ENCODE results near the gene NDEL1. TPM values are rescaled to one million over a fixed set of nuclear protein-coding genes. Genes with fewer than 3 reads are reported as not detected.
"Not testable (repeated sequence)": the region's sequence is repeated elsewhere in the genome, so short reads cannot be mapped to it uniquely, and the experiment has no call there.

Gene NDEL1, protein sequence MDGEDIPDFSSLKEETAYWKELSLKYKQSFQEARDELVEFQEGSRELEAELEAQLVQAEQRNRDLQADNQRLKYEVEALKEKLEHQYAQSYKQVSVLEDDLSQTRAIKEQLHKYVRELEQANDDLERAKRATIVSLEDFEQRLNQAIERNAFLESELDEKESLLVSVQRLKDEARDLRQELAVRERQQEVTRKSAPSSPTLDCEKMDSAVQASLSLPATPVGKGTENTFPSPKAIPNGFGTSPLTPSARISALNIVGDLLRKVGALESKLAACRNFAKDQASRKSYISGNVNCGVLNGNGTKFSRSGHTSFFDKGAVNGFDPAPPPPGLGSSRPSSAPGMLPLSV
- polyA plus RNA-seq (2013, experiment 1 of 2; ENCODE audit: insufficient read length) = 79.2 TPM
- 80.2 TPM for polyA plus RNA-seq (2013, experiment 2 of 2; ENCODE audit: insufficient read length)

- peak; percentile 99 for DNase-seq
Measured at GRCh38 chr17:8435245-8436168, at the start of gene NDEL1. NDEL1 (plus strand) TSS chr17:8435884; CDS start chr17:8444272, 8,388 bp downstream.

DNA sequence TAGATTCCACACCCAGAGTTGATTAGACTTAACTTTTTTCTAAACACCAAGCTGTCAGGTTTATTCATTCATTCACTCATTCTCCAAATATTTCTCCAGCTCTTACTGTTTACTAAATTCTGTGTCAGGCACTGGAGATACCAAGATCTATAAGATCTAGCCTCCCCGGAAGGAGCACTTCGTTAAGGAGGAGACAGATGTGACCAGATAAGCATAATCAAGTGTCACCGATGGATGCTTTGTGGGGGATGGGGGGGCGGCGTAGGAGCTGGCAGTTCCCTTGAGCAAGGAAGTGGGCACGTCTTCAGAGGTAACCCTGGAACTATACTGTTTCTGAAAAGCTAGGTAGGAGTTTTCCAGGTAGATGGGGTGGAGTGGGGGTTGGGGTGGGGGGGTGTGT lies 48.8 kb upstream of the NDEL1 start:
- DNase-seq = no peak

DNA sequence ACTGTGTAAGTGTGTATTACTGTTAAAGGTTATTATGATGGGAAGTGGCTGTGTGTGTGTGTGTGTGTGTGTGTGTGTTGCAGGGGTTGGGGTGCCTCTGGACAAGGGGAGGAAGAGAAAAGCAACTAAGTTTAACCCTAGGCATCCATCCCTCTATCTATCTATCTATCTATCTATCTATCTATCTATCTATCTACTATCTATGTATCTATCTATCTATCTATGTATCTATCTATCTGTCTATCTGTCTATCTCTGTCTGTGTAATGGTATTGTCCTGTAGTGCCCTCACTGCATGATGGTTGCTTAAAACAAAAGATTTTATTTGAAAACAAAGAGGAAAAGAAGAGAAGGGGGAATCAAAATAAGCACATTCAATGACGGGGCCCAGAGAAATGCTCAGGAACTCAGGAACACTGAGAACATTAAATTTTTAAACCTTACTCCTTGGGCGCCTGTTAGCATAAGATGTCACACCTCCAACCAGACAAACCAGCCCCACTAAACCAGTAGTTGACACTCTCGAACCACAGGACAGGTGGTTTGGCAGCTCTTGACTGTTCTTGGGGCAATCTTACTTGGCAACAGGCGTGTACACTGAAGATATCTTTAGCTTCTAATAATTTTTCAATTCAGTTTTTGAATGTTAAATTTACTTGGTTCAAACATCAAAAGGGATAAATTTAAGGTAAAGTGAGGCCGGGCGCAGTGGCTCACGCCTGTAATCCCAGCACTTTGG lies 47.6 kb upstream of the NDEL1 start:
- DNase-seq = no peak

- DNase-seq = peak; percentile 57
Measured at GRCh38 chr17:8391711-8392110, 44.0 kb upstream of the NDEL1 start.

GRCh38 chr17:8392274-8392673 lies 43.4 kb upstream of the NDEL1 start:
- no peak for DNase-seq

DNA sequence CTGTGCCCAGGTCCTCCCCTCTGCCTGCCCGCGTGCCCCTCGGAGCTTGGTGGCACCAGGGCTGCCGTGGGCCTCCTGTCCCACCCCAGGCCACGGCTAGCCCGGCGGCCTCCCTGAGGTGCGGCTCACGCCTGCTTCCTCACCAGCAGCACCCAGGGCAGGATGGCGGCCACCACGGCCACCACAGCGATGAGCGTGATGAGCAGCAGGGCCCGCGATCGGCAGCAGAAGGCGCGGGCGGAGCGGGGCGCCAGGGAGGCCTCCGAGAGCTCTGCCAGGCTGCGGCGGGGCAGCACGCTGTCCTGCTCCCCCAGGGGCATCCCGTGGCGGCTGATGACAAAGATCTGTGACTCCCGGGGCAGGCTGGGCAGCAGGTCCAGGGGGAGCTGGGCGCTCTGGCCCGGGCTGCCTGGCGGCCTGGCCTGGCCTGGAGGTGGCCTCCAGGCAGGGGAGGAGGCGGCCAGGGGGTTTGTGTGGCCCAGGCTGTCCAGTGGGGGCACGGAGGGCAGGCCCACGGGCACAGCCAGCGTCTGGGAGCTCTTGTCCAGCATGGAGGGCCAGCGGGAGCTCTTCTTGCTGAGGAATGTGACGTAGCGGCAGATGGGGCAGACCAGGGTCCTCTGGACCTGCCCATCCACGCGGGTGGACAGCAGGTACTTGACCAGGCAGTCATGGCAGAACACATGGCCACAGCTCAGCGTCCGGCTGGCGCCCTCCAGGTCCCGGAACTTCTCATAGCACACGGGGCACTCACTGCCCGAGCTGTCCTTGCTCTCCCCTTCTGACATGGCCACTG lies 42.8 kb upstream of the NDEL1 start:
- DNase-seq = no peak

DNA sequence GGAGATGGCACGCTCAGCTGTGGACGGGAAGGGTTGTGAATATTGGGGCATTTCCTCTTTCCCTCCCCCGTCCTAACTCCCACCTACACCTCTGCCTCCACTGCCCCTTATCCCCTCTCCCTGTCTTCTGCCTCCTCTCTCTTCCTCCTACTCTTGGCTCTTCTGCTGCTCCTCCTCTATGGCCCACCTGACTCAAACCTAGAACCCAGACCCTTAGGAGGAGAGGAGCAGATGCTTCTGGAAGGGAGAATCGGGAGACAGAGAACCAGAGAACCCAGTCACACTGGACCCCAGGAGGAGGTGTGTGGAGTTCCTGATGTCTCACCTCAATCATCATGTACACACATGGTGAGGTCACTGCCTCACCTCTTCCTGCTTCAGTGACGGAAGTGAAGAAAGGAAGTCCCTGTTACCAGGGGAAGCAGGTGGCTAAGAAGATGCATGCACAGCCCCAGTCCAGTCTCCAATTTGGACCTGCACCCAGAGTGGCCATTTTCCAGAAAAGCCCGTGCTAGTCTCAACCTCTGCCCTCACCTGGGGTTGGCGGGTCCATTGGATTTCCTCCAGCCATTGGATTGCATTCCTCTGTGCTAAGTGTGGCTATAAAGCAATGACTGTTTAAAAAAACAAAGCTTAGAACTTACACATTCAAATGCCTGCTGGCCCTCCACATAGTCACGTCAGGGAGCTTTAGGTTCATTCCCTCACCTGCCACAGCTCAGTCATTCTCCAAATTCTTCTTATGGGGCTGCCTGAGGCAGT lies 42.0 kb upstream of the NDEL1 start:
- no peak for DNase-seq

GRCh38 chr17:8394497-8394896 lies 41.2 kb upstream of the NDEL1 start:
- not testable (repeated sequence) for DNase-seq

DNA sequence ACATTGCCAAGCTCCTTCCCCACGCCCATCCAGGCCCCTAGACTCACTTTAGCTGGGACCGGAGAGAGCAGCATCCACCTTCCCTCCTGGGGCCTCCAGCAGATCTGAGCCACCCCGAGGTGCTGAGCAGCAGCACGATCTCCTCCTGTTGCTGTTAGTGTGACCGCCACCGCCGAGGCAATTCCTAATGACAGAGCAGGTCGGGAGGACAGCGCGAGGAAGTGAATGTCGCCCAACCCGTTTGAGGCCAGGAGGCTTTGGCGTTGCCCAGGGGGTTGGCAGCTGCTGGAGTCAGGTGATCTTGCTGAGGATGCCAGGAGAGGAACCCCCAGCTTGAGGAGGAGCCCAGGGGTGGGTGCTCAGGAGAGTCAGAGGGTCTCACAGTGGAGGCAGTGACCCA lies 38.0 kb upstream of the NDEL1 start, which contains the start of gene RNF222:
TSS of gene RNF222 (minus strand) at position 192 of the 400 bp plus-strand sequence. CDS start 4,366 bp downstream, outside the sequence.
- no peak for DNase-seq

GRCh38 chr17:8398980-8399379 lies 36.7 kb upstream of the NDEL1 start:
- no peak for DNase-seq

DNA sequence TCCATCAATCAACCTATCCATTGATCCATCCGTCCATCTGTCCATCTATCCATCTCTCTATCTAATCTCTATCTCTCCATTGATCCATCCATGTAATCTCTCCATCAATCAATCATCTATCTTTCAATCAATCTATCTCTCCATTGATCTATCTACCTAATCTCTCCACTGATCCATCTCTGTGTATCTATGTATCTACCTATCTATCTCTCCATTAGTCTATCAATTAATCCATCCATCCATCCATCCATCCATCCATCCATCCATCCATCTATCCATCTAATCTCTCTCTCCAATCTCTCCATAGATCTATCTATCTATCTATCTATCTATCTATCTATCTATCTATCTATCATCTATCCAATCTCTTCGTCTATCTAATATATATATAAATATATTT lies 34.6 kb upstream of the NDEL1 start:
- DNase-seq = no peak

DNA sequence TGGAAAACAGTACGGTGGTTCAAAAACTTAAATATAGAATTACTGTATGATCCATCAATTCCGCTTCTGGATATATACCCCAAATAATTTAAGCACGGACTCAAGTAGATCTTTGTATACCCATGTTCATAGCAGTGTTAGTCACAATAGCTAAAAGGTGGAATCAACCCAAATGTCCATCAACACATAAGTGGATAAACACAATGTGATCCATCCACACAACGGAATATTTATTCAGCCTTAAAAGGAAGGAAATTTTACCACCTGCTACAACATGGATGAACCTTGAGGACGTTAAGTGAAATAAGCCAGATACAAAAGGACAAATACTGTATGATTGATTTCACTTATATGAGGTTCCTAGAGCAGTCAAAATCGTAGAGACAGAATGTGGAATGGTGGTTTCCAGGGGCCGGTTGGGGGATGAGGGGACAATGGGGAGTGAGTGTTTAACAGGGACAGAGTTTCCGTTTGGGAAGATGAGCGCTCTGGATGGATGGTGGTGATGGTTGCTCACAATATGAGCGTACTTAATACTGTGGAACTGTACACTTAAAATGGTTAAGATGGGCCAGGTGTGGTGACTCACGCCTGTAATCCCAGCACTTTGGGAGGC lies 32.7 kb upstream of the NDEL1 start:
- no peak for DNase-seq

DNA sequence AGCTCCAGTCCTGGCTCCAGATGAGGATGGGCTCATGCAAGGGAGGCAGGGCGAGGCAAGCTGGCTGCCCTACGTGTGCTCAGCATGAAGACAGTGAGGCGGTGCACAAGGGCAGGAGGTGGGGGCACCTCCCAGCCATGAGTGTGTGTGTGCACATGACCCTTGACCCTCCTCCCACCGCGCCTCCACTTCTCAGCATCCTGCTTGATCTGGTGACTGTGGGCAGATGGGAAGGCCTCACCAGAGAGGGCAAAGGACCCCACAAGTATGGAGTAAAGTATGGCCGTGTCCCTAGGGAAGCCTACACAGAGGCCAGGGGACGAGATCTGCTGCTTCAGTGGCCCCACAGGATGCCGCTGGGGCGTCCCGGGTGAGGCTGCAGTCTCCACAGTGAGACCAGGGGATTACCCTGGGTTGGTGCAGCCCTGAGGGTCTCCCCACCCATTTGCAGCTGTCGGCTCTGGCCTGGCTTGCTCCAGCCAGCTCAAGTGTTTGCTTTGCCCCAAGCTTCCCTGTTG lies 30.1 kb upstream of the NDEL1 start:
- no peak for DNase-seq

DNA sequence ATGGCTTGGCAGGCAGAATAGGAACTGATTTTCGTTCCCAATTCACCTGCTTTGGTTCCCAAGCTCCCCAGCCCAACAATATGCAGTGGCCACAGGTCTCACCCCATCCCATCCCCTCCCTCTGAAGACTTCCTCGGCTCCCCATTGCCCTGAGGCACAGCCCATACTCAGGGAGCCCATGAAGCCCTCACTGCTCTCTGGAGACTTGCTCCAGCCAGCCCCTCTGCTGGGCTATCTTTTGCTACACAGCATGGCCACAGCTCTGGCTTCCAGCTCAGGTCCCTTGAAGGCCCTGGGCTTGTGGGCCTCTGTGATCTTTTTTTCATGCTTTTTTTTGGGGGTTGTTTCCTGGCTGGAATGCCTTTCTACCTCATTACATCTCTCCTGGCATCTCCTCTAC lies 29.5 kb upstream of the NDEL1 start:
- no peak for DNase-seq

DNA sequence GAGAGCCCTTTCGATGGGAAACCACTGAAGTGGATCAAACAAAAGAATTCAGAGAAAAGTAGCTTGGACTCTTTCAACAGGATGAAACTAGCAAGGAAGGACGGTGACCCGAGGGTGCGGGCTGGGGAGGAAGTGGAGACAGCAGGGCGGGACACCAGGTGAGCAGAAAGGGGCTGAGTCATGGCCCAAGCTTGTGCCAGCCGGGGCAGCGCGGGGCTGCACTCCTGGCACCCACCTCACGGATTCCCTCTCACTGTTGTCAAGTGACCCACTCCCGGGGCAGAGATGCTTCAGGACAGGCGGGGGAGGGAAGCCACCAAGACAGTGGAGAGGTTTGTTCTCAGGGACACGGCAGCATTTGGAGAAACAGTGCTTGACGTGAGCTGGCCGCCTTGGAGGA lies 27.3 kb upstream of the NDEL1 start:
- no peak for DNase-seq

GRCh38 chr17:8409966-8410882 lies 25.5 kb upstream of the NDEL1 start:
- peak; percentile 84 for DNase-seq

DNA sequence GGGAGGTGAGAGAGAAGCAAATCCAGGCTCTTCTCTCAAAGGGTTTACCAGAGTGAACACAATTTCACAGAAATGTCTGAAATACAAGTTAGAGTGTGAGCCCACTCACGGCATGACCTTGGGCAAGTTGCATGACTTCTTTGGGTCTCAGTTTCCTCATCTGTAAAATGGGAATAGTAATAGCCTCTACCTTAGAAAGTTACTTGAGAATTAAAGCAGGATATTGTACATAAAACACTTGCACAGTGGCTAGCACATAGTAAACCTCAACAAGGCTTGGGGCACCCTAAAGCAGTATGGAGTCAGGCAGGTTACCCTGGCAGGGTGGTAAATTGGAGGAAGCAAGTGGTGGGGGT lies 24.8 kb upstream of the NDEL1 start:
- no peak for DNase-seq

DNA sequence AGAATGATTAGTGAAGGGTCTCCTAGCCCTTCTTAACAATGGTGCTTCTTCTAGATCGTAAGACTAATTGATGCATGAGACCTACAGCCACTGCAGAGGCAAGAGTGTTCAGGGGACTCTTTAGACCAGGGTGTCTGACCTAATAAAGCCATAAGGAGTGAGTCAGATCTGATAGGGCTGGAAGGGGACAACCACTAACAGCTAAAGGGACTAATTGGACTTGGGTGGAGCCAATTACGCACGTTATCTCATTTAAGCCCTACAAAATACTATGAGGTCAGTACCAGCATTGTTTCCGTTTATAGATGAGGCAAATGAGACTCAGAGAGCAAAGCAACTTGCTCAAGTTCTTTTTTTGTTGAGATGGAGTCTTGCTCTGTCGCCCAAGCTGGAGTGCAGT lies 23.6 kb upstream of the NDEL1 start:
- DNase-seq = no peak

DNA sequence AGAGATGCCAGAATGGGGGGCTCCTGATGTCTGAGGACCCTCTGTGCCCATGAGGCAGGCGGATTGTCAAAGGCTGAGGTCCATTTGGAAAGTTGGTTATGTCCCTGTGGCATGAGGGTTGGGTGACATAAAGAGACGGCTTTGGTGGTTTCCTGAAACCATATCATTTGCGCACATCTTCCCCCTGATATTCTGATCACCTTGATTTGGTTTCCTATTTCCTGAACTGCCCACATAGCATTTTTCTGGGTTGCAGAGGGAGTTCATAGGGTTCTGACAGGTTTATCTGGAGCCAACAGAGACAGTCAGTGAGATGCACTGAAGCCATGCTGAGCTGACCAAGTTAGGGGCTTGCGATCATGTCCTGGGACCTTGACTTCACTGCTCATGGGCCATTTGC lies 22.4 kb upstream of the NDEL1 start:
- DNase-seq = no peak

Measured in fibroblast of skin of scalp (primary cell).